Keratinocyte (primary cell): Measurements from ENCODE around the gene SIPA1.

Experiments used
- CTCF ChIP-seq, 3 experiments: IDR thresholded peaks in 1 of 3; conservative IDR thresholded peaks in 1 of 3; optimal IDR thresholded peaks in 1 of 3; 2 replicates in 2 of 3; 3 replicates in 1 of 3; pipeline versions ENCODE3 to v1.5.1; 2011; ENCODE audit warnings: low read length in 3 of 3, mild to moderate bottlenecking in 3 of 3, moderate library complexity in 2 of 3, control low read depth in 1 of 3, inconsistent platforms in 1 of 3; ENCODE audit not compliant: insufficient read depth in 2 of 3; ENCODE audit errors: extremely low read depth in 1 of 3
- EZH2 ChIP-seq: IDR thresholded peaks from one replicate; pipeline ENCODE4 v1.6.1; 2012; ENCODE audit warnings: inconsistent platforms, mild to moderate bottlenecking, low read length, moderate library complexity

GRCh38 chr11:65653229-65654225 is 15.6 kb downstream of the SIPA1 start:
- TF ChIP-seq CTCF (optimal IDR thresholded peaks at IDR 0.05 in 1 of 3, IDR thresholded peaks at IDR 0.05 in 1 of 3, conservative IDR thresholded peaks at IDR 0.05 in 1 of 3; ENCODE audit: extremely low read depth in 1 of 3, insufficient read depth in 2 of 3, low read length in 3 of 3), result no peak
- no peak for TF ChIP-seq EZH2
